OCI-LY7 (cell line): ENCODE data around the gene COL23A1. TPM values are rescaled to one million over a fixed set of nuclear protein-coding genes. Genes with fewer than 3 reads are reported as not detected.

Experiments
- BruUV-seq: library from RNA; stranded (reverse); fragments of 400-500 nt; replicated peaks from 2 replicates; lab custom pipeline; 2021; lab: Mats Ljungman, UMichigan
- CTCF ChIA-PET: fragments of 300-600 bp; sonication (Branson Sonifier 250); formaldehyde crosslinking; loops from one replicate; lab custom pipeline; 2022; ENCODE audit warnings: antibody characterized with exemption; ENCODE audit not compliant: unreplicated experiment; lab: Charles Lee
- POLR2A ChIA-PET: fragments of 300-600 bp; sonication (Branson Sonifier 250); formaldehyde crosslinking; loops from one replicate; lab custom pipeline; 2022; ENCODE audit warnings: antibody characterized with exemption; lab: Charles Lee
- DNase-seq: peaks from one replicate; pipeline ENCODE4 v3.0.0-alpha.2; 2015; ENCODE audit warnings: low spot score
- H2AFZ ChIP-seq: fragments of 200-600 bp; sonication (generic), shearing (Covaris generic); 2 replicates; pipeline ENCODE4 v1.6.1; 2014; ENCODE audit warnings: mild to moderate bottlenecking, antibody characterized with exemption, low read length, moderate library complexity
- H3K27ac ChIP-seq: fragments of 200-600 bp; sonication (generic); 2 replicates; pipeline ENCODE4 v1.5.1; 2014; ENCODE audit warnings: mixed run types, low read depth, mild to moderate bottlenecking, moderate library complexity, low read length, inconsistent platforms; ENCODE audit not compliant: poor library complexity, severe bottlenecking
- H3K36me3 ChIP-seq: fragments of 200-600 bp; sonication (generic); 2 replicates; pipeline ENCODE4 v1.6.1; 2014; ENCODE audit warnings: mild to moderate bottlenecking, antibody characterized with exemption, low read length, moderate library complexity, mixed read lengths; ENCODE audit not compliant: insufficient read depth
- H3K4me1 ChIP-seq: fragments of 200-600 bp; sonication (generic); 2 replicates; pipeline ENCODE4 v1.5.1; 2014; ENCODE audit warnings: mild to moderate bottlenecking, low read length; ENCODE audit not compliant: insufficient read depth, poor library complexity, severe bottlenecking
- H3K4me2 ChIP-seq: fragments of 200-600 bp; sonication (generic); 2 replicates; pipeline ENCODE4 v1.6.1; 2014; ENCODE audit warnings: mild to moderate bottlenecking, low read length
- H3K4me3 ChIP-seq: fragments of 200-600 bp; sonication (generic); 2 replicates; pipeline ENCODE4 v1.5.1; 2014; ENCODE audit warnings: mild to moderate bottlenecking, low read depth, low read length; ENCODE audit not compliant: poor library complexity, severe bottlenecking
- H3K79me2 ChIP-seq: fragments of 200-600 bp; sonication (generic); 2 replicates; pipeline ENCODE4 v1.6.1; 2016; ENCODE audit warnings: low read depth, mild to moderate bottlenecking, low read length, moderate library complexity, mixed read lengths; ENCODE audit not compliant: insufficient read depth
- H3K9me2 ChIP-seq: fragments of 200-600 bp; sonication (generic); 2 replicates; pipeline ENCODE4 v1.6.1; 2016; ENCODE audit warnings: mild to moderate bottlenecking, low read length, mixed read lengths; ENCODE audit not compliant: insufficient read depth
- H3K9me3 ChIP-seq: fragments of 200-600 bp; sonication (generic); 2 replicates; pipeline ENCODE4 v1.6.1; 2014; ENCODE audit warnings: mild to moderate bottlenecking, mixed run types, low read length, mixed read lengths
- H4K20me1 ChIP-seq: fragments of 200-600 bp; sonication (generic); 2 replicates; pipeline ENCODE4 v1.6.1; 2014; ENCODE audit warnings: mild to moderate bottlenecking, antibody characterized with exemption, low read length, moderate library complexity, mixed read lengths; ENCODE audit not compliant: insufficient read depth
- CTCF ChIP-seq: fragments of 200-600 bp; sonication (generic); conservative IDR thresholded peaks from 2 replicates; pipeline ENCODE4 v1.5.1; 2014; ENCODE audit warnings: mild to moderate bottlenecking, antibody characterized with exemption, low read length, moderate library complexity, mixed read lengths
- EZH2phosphoT487 ChIP-seq: fragments of 200-600 bp; sonication (generic); IDR thresholded peaks from 2 replicates; pipeline ENCODE4 v1.6.1; 2018; ENCODE audit warnings: low read depth, borderline replicate concordance, mild to moderate bottlenecking, mixed run types, antibody characterized with exemption, low read length, moderate library complexity, mixed read lengths
- intact Hi-C: fragments of 100-400 bp; cut with micrococcal nuclease; formaldehyde crosslinking; loops from one replicate; pipeline ENCODE4 v1.10.0; 2022; ENCODE audit not compliant: unreplicated experiment
- total RNA-seq, 2 experiments: library from RNA; depleted of rRNA in 1 of 2; stranded (reverse); fragments of >200 nt in 1 of 2; shearing (Covaris generic) in 1 of 2; gene quantifications; 2 replicates each; pipeline ENCODE4 v1.2.3, GENCODE V29; 2014 to 2022

COL23A1 gene
- total RNA-seq, 2 experiments from 2014 or later: 0.53 TPM; not detected in 1

GRCh38 chr5:178225174-178225573, 365.0 kb downstream of the COL23A1 start:
- ChIA-PET POLR2A (no interaction called here), CTCF (no interaction called here)
- H3K4me3 ChIP-seq: no peak overlapping the region
- H3K9me2 ChIP-seq: no peaks in the 10 kb centered on the region
- no peak overlapping the region for H3K27ac ChIP-seq
- no peak overlapping the region for H3K4me2 ChIP-seq
- peaks cover 2% of the 10 kb centered on the region for H3K4me1 ChIP-seq
- DNase-seq: no peak
- H4K20me1 ChIP-seq: no peaks in the 10 kb centered on the region
- H2AFZ ChIP-seq: no peak overlapping the region
- peaks cover 9% of the 10 kb centered on the region; the same call in 1 of the 2 replicates for H3K79me2 ChIP-seq
- peaks cover 97% of the 10 kb centered on the region for H3K36me3 ChIP-seq
- TF ChIP-seq CTCF (no peak), EZH2phosphoT487 (no peak)
- no peaks in the 10 kb centered on the region for H3K9me3 ChIP-seq
- BruUV-seq: no TSS peak
- intact Hi-C loops: no loop called here

- POLR2A ChIA-PET: interaction anchor here (0.6 kb wide), 1 partner anchor 1203 kb away, joined by 4 read pairs; no protein-coding TSS in a partner anchor
- DNase-seq: no peak
- Histone ChIP-seq H3K36me3 (peaks cover 96% of the 10 kb centered on the region), H3K9me3 (no peaks in the 10 kb centered on the region), H3K4me2 (no peak overlapping the region), H3K4me1 (no peaks in the 10 kb centered on the region), H3K9me2 (no peaks in the 10 kb centered on the region), H2AFZ (no peak overlapping the region), H3K4me3 (no peak overlapping the region), H3K79me2 (peaks cover 1% of the 10 kb centered on the region; the same call in 1 of the 2 replicates), H3K27ac (no peak overlapping the region), H4K20me1 (no peaks in the 10 kb centered on the region)
- CTCF ChIA-PET: no interaction called here
- no peak for TF ChIP-seq EZH2phosphoT487
- no peak for TF ChIP-seq CTCF
- intact Hi-C loops: no loop called here
- BruUV-seq: no TSS peak
Observed at GRCh38 chr5:178224403-178224802, 365.8 kb downstream of the COL23A1 start.

GRCh38 chr5:178223828-178224335, 366.3 kb downstream of the COL23A1 start:
- CTCF ChIA-PET: no interaction called here
- H3K79me2 ChIP-seq: 0 out of 2 replicates have a peak, but pooled peaks cover under 1% of the 10 kb centered on the region
- POLR2A ChIA-PET: no interaction called here
- TF ChIP-seq EZH2phosphoT487 (no peak), CTCF (no peak)
- no peaks in the 10 kb centered on the region for H3K4me1 ChIP-seq
- no peaks in the 10 kb centered on the region for H3K9me2 ChIP-seq
- intact Hi-C loops: no loop called here
- no peak overlapping the region for H2AFZ ChIP-seq
- H3K9me3 ChIP-seq: no peaks in the 10 kb centered on the region
- no peak overlapping the region for H3K4me3 ChIP-seq
- H3K4me2 ChIP-seq: no peak overlapping the region
- peaks cover 96% of the 10 kb centered on the region for H3K36me3 ChIP-seq
- no TSS peak for BruUV-seq
- H4K20me1 ChIP-seq: no peaks in the 10 kb centered on the region
- DNase-seq: no peak
- H3K27ac ChIP-seq: no peak overlapping the region
